Measurements from ENCODE around the gene AP3B1.

GRCh38 chr5:77957931-77958521, 336.5 kb downstream of the AP3B1 start:
- TF ChIP-seq, protein P1, sequence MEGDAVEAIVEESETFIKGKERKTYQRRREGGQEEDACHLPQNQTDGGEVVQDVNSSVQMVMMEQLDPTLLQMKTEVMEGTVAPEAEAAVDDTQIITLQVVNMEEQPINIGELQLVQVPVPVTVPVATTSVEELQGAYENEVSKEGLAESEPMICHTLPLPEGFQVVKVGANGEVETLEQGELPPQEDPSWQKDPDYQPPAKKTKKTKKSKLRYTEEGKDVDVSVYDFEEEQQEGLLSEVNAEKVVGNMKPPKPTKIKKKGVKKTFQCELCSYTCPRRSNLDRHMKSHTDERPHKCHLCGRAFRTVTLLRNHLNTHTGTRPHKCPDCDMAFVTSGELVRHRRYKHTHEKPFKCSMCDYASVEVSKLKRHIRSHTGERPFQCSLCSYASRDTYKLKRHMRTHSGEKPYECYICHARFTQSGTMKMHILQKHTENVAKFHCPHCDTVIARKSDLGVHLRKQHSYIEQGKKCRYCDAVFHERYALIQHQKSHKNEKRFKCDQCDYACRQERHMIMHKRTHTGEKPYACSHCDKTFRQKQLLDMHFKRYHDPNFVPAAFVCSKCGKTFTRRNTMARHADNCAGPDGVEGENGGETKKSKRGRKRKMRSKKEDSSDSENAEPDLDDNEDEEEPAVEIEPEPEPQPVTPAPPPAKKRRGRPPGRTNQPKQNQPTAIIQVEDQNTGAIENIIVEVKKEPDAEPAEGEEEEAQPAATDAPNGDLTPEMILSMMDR (conservative IDR thresholded peaks at IDR 0.05 in 1 of 2, IDR thresholded peaks at IDR 0.05 in 1 of 2; ENCODE audit: low read depth in 1 of 2, low read length in 2 of 2) = no peak
- peak; percentile 4 for TF ChIP-seq EZH2 (IDR thresholded peaks at IDR 0.05; ENCODE audit: low read length, missing control alignments)

Data from fibroblast of lung (primary cell).